ENCODE data around the gene PHB1.
A peak's percentile ranks its signal among the peaks of the same experiment; 100 is the strongest.
"Not testable (repeated sequence)": the region's sequence is repeated elsewhere in the genome, so short reads cannot be mapped to it uniquely, and the experiment has no call there.

Gene PHB1

DNA sequence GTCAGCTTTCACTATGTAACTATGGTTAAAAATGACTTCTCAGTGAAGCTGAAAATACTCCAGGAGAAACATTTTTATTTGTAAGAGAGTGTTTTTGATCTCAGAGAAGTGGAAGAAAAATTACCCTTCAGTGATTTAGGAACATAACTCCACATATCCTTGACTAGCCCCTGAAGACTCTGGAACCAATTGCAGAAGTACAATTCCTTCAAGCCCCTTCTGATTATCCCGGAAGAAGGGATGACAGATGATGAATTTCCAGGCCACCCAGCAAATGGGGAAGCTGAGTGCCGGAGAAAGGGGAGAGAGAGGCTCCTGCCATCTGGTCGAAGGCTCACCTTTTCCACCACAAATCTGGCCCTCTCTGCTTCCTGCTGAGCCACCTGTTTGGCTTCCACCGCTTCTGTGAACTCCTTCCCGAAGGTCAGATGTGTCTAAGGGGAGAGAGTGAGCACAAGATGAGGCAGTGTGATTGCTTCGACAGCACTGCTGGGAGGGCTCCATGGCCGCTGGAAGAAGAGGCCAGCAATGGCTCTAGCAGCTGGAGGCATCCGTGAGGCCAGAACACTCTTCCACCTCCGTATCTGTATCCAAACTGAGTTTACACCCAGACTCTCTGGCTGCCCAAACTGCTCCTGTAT, 8.1 kb downstream of the PHB1 start:
- no peak overlapping the region for H3K27ac Mint-ChIP-seq
- peaks cover 44% of the 10 kb centered on the region for H3K4me1 Mint-ChIP-seq
- H3K9me3 Mint-ChIP-seq = no peaks in the 10 kb centered on the region
- no peak overlapping the region for H3K4me3 Mint-ChIP-seq
- peaks cover 56% of the 10 kb centered on the region for H3K36me3 Mint-ChIP-seq
- CTCF ChIA-PET = interaction anchor here (0.6 to 8.3 kb wide), 4 partner anchors 8 to 728 kb away, joined by 3 to 117 read pairs (median 5); partner anchors contain the start of gene PHB1
- H3K27me3 Mint-ChIP-seq = no peaks in the 10 kb centered on the region
- DNase-seq = no peak

DNA sequence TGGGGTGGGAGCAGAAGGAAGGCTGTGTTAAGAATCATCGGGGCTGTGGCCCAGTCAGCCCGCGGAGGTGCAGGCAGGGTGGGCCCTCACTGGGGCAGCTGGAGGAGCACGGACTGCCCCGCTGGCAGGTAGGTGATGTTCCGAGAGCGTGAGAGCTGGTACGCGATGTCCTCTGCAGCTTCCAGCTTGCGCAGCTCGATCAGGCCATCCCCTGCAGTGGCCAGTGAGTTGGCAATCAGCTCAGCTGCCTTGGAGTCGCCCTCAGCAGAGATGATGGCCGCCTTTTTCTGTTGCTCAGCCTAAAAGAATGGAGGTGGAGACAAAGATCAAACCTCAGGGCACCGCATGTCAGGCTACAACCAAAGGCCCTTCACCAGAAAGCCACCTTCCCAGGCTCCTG, 9.8 kb downstream of the PHB1 start:
- Mint-ChIP-seq H3K4me3 (no peak overlapping the region), H3K27me3 (no peaks in the 10 kb centered on the region), H3K9me3 (no peaks in the 10 kb centered on the region), H3K4me1 (peaks cover 41% of the 10 kb centered on the region), H3K36me3 (peaks cover 52% of the 10 kb centered on the region), H3K27ac (no peak overlapping the region)
- CTCF ChIA-PET = interaction anchor here (8.3 kb wide), 1 partner anchor 152 kb away, joined by 117 read pairs; no protein-coding TSS in a partner anchor
- no peak for DNase-seq

DNA sequence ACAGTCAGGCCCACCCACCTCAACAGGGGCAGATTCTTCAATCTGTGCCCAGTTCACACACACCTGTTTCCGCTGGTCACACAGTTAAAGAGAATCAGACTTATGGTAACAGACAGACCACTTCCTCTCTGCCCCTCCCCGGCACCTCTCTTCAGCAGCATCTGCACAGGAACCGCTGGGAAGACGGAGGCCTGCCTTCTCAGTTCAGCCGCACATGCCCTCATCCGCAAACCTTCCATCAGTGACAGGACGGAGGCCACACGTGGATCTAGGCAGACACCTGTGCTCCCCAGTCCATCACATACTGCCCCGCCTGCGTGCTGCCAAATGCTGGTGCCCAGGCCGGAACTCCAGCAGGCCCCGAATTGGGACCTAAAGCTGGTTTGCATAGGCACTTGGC, 10.3 kb downstream of the PHB1 start:
- no peak overlapping the region for H3K4me3 Mint-ChIP-seq
- DNase-seq = peak; percentile 46
- no peaks in the 10 kb centered on the region for H3K27me3 Mint-ChIP-seq
- no peaks in the 10 kb centered on the region for H3K9me3 Mint-ChIP-seq
- CTCF ChIA-PET = no interaction called here
- H3K36me3 Mint-ChIP-seq = peaks cover 52% of the 10 kb centered on the region
- H3K4me1 Mint-ChIP-seq = peaks cover 39% of the 10 kb centered on the region
- H3K27ac Mint-ChIP-seq = peak overlapping the region; percentile 62

DNA sequence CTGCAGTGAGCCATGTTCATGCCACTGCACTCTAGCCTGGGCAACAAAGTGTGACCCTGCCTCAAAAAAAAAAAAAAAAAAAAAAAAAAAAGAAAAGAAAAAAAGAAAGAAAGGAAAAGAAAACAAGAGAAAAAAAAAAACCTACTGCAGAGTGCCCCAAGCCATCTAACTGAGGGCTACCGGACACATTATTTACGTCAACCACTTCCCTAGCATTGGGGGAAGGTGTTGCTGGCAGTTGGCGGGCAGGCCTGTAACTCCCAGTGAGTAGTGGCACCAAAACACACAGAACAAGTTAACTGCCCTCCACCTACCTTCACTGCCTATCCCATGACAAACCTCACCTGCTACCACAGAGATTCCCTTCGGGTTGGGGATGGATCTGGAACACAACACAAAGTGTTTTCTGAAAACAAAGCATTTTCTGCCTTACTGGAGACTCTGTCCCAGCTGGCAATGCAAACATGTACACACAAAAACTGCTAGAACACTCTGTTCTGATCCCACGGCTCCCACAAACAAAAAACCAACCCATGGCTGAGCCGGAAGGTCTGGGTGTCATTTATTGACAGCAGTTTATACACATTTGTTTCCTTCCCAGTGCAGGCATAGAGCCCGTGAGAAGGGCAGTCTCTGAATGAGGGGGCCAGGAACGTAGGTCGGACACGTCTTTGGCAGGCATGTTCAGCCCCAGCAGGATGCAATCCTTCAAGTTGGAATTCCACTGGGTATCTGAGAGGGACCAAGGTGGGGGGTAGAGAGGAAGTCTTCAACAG, 11.0 kb downstream of the PHB1 start:
- no peaks in the 10 kb centered on the region for H3K27me3 Mint-ChIP-seq
- H3K27ac Mint-ChIP-seq = peak overlapping the region; percentile 67
- peaks cover 45% of the 10 kb centered on the region for H3K36me3 Mint-ChIP-seq
- peaks cover 32% of the 10 kb centered on the region for H3K4me1 Mint-ChIP-seq
- CTCF ChIA-PET = no interaction called here
- no peaks in the 10 kb centered on the region for H3K9me3 Mint-ChIP-seq
- DNase-seq = no peak
- no peak overlapping the region for H3K4me3 Mint-ChIP-seq

DNA sequence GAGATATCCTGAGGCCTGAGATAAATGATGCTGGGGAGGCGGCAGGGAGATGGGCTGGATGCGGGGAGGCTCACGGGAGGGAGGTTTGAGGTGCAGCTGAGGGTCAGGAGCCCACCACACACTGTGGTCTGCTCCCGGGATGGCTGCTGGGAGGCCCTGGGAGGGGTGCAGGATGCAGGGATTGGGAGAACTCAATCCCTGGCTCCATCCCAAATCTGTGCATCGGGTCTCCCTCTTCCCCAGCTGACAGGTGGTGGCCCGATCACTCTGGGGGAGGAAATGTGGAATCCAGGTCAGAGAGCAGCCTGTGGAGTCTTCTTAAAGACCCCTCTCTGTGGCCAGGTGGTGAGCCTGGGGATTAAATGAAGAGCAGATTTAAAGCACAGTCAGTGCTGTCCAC, 12.0 kb downstream of the PHB1 start:
- CTCF ChIA-PET = no interaction called here
- H3K27ac Mint-ChIP-seq = no peak overlapping the region
- H3K4me1 Mint-ChIP-seq = peaks cover 22% of the 10 kb centered on the region
- H3K4me3 Mint-ChIP-seq = no peak overlapping the region
- H3K9me3 Mint-ChIP-seq = no peaks in the 10 kb centered on the region
- H3K27me3 Mint-ChIP-seq = peaks cover 5% of the 10 kb centered on the region
- peaks cover 37% of the 10 kb centered on the region for H3K36me3 Mint-ChIP-seq
- no peak for DNase-seq

DNA sequence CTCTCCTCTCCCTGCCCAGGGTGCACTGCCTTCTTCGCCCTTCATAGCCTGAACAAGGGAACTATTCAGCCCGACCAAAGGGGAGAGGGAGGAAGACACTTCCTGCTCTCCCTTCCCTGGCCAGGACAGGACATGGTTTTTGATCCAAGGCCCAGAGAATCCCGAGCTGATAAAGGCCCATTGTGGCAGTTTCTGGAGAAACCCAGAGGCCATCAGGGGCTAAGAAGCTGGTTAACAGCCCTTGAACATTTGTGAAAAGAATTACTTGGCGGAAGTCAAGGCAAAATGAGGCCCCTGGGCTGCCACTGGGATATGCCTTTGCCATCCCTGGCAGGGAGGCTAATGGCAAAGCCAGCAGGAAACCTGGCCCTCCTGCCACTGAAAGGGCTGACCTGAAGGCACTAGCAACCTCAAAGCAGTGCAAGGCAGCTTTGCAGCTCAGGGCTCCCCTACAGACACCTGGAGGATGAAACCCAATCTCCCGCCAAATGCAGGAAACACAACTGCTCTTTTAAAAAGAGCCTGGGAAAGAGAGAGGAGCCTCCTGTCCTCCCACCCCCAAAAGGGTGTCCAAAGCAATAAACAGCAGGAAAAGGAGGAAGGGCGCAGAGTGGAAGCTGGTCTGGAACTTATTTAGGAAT, 12.6 kb downstream of the PHB1 start:
- peaks cover 35% of the 10 kb centered on the region for H3K36me3 Mint-ChIP-seq
- peak overlapping the region; percentile 16 for H3K27ac Mint-ChIP-seq
- H3K4me3 Mint-ChIP-seq = no peak overlapping the region
- no peak for DNase-seq
- CTCF ChIA-PET = no interaction called here
- peaks cover 24% of the 10 kb centered on the region for H3K4me1 Mint-ChIP-seq
- H3K9me3 Mint-ChIP-seq = no peaks in the 10 kb centered on the region
- peaks cover 11% of the 10 kb centered on the region for H3K27me3 Mint-ChIP-seq

DNA sequence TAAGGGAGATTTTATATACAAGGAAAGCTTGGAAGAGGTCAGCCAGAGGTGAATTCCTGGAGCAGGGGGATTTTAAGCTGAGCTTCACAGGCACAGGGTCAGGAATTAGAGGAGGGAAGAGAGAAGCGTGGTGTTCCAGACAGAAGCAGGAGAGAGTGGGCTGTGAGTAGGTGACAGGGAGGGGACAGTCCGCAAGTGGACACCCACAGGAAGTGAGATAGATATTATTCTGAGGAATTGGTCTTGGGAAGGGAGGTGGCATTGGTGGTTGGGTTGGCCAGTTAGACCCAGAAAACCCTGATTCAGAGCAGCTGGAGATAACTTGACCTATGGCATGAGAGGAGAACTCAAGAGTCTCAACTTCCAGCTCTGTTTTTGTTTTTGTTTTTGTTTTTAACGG, 14.7 kb downstream of the PHB1 start:
- DNase-seq = no peak
- H3K9me3 Mint-ChIP-seq = no peaks in the 10 kb centered on the region
- H3K4me3 Mint-ChIP-seq = no peak overlapping the region
- peaks cover 20% of the 10 kb centered on the region for H3K27me3 Mint-ChIP-seq
- peaks cover 17% of the 10 kb centered on the region for H3K36me3 Mint-ChIP-seq
- H3K27ac Mint-ChIP-seq = no peak overlapping the region
- peaks cover 20% of the 10 kb centered on the region for H3K4me1 Mint-ChIP-seq
- CTCF ChIA-PET = interaction anchor here (1.3 to 8.2 kb wide), 6 partner anchors 8 to 174 kb away, joined by 5 to 98 read pairs (median 8); no protein-coding TSS in a partner anchor

DNA sequence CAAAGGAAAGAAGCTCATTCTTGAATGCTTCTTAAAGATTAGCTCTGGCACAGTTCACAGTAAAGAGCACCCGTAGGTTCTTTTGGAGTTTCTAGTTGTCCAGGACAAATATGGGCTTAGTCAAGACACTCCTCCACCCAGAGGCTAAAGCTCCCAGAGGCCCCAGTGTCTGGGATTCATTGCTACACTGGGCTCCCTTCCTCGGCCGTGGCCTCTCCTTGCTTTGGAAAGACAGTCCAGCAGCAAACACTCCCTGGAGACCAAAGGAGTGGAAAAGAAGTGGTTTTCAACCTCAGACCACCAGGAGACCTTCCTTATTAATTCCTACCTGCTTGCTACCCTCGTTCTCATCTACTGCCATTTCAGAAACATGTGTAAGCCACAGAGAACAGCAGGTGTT, 17.1 kb downstream of the PHB1 start:
- Mint-ChIP-seq H3K36me3 (peaks cover 5% of the 10 kb centered on the region), H3K27ac (no peak overlapping the region), H3K9me3 (no peaks in the 10 kb centered on the region), H3K27me3 (peaks cover 20% of the 10 kb centered on the region), H3K4me1 (peaks cover 20% of the 10 kb centered on the region), H3K4me3 (no peak overlapping the region)
- CTCF ChIA-PET = interaction anchor here (1.0 to 8.2 kb wide), 5 partner anchors 16 to 159 kb away, joined by 3 to 98 read pairs (median 4); no protein-coding TSS in a partner anchor
- DNase-seq = no peak

DNA sequence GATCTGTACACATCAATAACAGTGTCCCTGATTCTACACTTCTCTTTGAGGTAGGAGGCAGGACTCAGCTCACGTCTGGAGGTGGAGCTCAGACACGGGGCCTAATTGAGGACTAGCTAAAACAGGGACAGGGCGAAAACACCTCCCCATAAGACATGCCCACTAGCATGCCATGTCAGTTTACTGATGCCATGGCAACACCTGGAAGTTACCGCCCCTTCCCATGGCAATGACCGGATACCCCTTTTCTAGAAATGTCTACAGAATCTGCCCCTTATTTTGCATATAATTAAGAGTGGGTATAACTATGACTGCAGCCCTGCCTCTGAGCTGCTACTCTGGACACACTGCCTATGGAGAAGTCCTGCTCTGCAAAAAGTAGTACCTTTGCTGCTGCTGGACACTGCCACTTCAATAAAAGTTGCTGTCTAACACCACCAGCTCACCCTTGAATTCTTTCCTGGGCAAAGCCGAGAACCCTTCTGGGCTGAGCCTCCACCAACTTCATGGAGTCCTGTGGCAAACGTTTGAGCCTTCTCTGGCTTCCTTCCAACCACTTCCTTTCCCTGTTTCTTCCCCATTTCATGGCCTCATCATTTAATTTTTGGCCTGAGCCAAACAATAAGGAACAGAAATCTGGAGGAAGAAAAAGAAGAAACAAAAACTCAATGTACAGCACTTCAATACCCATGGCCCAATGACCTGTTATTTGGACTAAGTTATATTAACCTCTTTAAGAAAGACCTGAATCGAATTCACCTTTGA, 21.0 kb downstream of the PHB1 start:
- Mint-ChIP-seq H3K27me3 (peaks cover 20% of the 10 kb centered on the region), H3K4me3 (no peak overlapping the region), H3K27ac (no peak overlapping the region), H3K4me1 (peaks cover 51% of the 10 kb centered on the region), H3K36me3 (peaks cover 3% of the 10 kb centered on the region), H3K9me3 (peaks cover 4% of the 10 kb centered on the region)
- DNase-seq = no peak
- CTCF ChIA-PET = interaction anchor here (0.7 to 8.2 kb wide), 5 partner anchors 53 to 171 kb away, joined by 3 to 98 read pairs (median 3); no protein-coding TSS in a partner anchor

DNA sequence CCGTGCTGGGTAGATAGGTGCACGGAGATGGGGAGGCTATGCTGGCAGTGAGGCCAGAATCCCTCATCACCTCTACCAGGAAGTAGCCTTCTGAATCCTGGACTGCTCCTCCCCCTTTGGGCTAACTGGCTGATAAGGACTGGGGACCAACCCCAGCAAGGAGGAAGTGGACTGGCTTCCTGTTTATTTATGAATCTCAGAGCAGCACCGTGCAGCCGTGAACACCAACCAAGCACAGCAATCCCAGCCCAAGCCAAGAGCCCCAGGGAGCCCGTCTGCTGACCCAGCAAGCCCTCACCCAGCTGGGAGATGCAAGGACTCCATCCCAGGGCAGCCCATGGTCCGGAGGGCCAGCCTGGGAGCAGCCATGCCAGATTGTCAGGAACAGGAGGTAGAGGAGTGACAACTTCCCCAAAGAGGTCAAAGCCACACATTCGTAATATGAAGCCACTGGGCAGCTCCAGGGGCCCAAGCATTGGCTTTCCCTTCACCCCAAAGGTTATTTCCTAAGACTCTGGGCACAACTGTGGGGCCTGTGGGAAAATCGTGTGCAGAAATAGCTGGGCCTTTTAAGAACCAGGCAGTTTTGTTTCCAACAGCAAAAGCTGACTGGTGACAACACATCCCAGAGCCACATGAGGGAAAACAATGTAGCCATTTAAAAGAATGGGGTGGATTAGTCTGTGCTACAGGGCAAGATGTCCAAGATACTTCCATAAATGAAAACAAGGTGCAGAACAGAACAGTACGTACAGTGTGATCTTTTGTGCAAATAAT, 23.9 kb downstream of the PHB1 start:
- DNase-seq = peak; percentile 34
- Mint-ChIP-seq H3K4me3 (peak overlapping the region; percentile 25), H3K36me3 (peaks cover 16% of the 10 kb centered on the region), H3K9me3 (peaks cover 4% of the 10 kb centered on the region), H3K27ac (peak overlapping the region; percentile 90), H3K4me1 (peaks cover 73% of the 10 kb centered on the region), H3K27me3 (peaks cover 3% of the 10 kb centered on the region)
- CTCF ChIA-PET = interaction anchor here (1.5 to 4.6 kb wide), 3 partner anchors 21 to 100 kb away, joined by 5 to 21 read pairs (median 7); no protein-coding TSS in a partner anchor

DNA sequence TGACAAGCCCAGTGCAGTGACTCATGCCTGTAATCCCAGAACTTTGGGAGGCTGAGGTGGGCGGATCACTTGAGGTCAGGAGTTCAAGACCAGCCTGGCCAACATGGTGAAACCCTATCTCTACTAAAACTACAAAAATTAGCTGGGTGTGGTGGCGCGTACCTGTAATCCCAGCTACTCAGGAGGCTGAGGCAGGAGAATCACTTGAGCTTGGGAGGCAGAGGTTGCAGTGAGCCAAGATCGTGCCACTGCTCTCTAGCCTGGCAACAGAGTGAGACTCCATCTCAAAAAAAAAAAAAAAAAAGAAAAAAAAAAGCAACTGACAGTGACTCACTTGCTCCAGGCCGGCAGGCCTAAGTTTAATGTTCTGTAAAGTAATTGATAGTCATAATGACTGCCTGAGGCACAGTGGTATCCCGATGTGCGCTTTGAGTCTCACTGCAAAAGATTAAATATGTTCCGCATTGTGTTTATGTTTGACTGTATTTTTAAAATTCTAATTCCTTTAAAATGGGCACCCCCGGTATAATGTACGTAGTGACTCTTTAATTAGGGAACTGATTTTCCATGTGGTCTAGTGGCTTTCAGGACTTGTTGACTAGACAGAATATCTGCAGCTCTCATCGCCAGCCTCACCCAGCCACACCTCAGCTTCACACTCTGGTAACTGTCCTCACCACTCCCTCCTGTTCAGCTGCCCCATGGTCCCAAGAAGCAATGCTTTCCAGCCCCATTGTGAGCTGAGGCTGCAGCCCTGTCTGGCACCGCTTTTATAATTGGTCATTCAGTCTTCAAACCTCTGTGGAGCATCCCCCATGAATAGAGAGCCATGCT, 25.0 kb downstream of the PHB1 start:
- H3K9me3 Mint-ChIP-seq, DNase-seq, H3K27me3 Mint-ChIP-seq, H3K4me3 Mint-ChIP-seq: not testable (repeated sequence)
- CTCF ChIA-PET = interaction anchor here (0.6 to 4.6 kb wide), 5 partner anchors 20 to 92 kb away, joined by 3 to 21 read pairs (median 6); no protein-coding TSS in a partner anchor
- Mint-ChIP-seq H3K36me3 (peaks cover 16% of the 10 kb centered on the region), H3K4me1 (peaks cover 70% of the 10 kb centered on the region), H3K27ac (peak overlapping the region; percentile 96)

DNA sequence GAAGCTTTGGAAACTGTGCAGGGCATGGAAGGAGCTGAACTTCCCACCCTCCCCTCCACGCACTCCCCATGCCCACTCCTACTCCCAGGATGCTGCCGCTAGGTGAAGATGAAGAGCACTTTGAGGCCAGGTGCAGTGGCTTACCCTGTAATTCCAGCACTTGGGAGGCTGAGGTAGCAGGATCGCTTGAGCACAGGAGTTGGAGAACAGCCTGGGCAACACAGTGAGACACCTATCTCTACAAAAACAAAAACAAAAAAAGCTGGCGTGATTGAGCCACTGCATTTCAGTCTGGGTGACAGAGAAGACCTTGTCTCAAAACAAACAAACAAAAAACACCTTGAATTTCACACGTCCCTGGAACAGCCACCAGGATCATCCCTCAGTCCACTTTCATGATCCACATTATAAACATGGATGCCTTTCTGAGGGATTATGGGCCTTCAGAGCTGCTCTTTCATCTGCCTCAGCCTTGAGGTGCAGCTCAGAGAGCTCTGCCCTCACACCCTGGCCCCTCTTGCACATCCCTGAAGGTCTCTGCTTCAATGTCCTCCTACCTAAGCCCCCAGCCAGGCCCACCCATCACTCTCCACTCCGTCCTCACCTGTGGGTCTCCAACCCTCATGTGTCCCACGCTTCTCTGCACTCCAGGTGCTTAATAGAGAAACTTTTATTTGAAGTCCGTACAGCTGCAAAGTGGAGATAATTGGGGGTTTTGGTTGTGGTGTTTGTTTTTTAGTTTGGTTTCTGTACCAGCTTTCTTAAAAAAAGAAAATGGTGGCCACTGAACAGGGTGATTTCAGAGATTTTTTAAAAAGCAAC, 25.8 kb downstream of the PHB1 start:
- DNase-seq = no peak
- Mint-ChIP-seq H3K36me3 (peaks cover 17% of the 10 kb centered on the region), H3K4me3 (peak overlapping the region; percentile 60), H3K27me3 (peaks cover 5% of the 10 kb centered on the region), H3K4me1 (peaks cover 65% of the 10 kb centered on the region), H3K27ac (peak overlapping the region; percentile 96), H3K9me3 (peaks cover 4% of the 10 kb centered on the region)
- CTCF ChIA-PET = interaction anchor here (1.1 to 4.6 kb wide), 5 partner anchors 11 to 72 kb away, joined by 5 to 21 read pairs (median 7); no protein-coding TSS in a partner anchor

All from activated naive CD4-positive, alpha-beta T cell treated with anti-CD3 and anti-CD28 coated beads, Interleukin-2, amount 10 ng/mL, durations not matched to agents 7 days and 5 days (primary cell).